MG63 (cell line): ENCODE data around the gene MEP1A. TPM values are rescaled to one million over a fixed set of nuclear protein-coding genes. Genes with fewer than 3 reads are reported as not detected.
"Not testable (repeated sequence)": the region's sequence is repeated elsewhere in the genome, so short reads cannot be mapped to it uniquely, and the experiment has no call there.

Source experiments
- DNase-seq: peaks from one replicate; pipeline ENCODE4 v3.0.0-alpha.2; 2020
- H3K27me3 ChIP-seq: fragments of 250-450 bp; sonication (Bioruptor Pico); 2 replicates; pipeline ENCODE4 v1.5.1; 2020; ENCODE audit warnings: mild to moderate bottlenecking, moderate library complexity
- H3K36me3 ChIP-seq: fragments of 250-450 bp; sonication (Bioruptor Pico); 2 replicates; pipeline ENCODE4 v1.5.1; 2020; ENCODE audit warnings: mild to moderate bottlenecking, moderate library complexity
- H3K4me3 ChIP-seq: fragments of 250-450 bp; sonication (Bioruptor Pico); 2 replicates; pipeline ENCODE4 v1.5.1; 2020; ENCODE audit warnings: mild to moderate bottlenecking, moderate library complexity
- H3K9me3 ChIP-seq: fragments of 250-450 bp; sonication (Bioruptor Pico); 2 replicates; pipeline ENCODE4 v1.5.1; 2020; ENCODE audit warnings: mild to moderate bottlenecking, moderate library complexity
- total RNA-seq: library from RNA; depleted of rRNA; stranded (reverse); fragments of >200 nt; shearing (Covaris generic); gene quantifications from 2 replicates; pipeline ENCODE4 v1.2.3, GENCODE V29; 2014; ENCODE audit warnings: low replicate concordance

The MEP1A gene
- total RNA-seq, 1 experiment from 2014 or later, result not detected

DNA sequence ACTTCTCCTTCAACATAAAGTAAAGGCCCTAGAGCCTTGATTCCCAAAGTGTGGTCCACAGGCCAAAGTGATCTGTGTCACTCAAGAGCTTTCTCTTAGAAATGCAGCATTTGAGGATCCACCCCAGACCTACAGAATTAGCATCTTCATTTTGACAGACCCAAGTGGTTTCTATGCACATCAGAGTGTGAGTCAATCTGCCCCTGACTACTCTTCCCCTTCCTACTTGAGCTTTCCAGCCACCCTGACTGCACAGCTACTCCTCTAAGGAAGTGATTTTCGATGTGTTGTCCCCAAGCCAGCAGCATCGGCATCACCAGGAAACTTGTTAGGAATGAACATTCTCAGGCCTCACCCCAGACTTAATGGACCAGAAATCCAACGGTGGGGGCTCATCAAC lies 2.6 kb downstream of the MEP1A start:
- Histone ChIP-seq H3K9me3 (no peaks in the 10 kb centered on the region), H3K36me3 (no peaks in the 10 kb centered on the region), H3K27me3 (no peaks in the 10 kb centered on the region), H3K4me3 (no peak overlapping the region)
- DNase-seq, result no peak

DNA sequence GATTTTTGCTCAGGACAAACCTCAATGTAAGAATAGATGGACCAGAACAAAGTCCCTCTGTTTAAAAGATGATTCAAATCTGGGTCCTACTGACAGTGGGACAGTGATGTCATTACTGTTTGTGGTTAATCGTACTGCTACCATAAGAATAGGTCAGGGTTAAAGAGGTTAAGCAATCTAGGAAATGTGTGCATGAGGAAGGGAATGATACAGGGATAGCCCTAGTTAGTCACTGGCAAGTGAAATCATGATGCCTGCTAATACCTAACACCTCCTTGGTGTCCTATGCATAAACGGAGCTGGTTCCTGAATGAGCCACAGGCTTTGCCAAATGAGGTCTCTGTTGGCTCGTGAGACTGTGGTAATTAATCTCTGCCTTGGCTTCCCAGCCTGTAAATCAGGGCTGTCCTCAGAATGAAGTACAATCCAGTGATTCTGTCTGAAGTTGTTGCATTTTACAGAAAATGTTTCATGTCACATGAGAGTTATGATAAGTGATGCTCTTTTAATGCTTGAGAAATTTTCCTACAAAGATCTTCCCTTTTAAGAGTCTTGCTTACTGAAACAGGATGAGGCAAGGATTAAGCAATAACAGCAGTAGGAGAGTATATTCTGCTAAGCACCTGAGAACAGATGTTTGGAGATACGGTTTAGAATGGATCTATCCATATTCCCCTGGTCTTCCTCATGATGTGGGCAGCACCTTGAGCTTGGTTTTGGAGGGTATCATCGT lies 3.8 kb downstream of the MEP1A start:
- Histone ChIP-seq H3K9me3 (no peaks in the 10 kb centered on the region), H3K4me3 (no peak overlapping the region), H3K36me3 (no peaks in the 10 kb centered on the region), H3K27me3 (0 out of 2 replicates have a peak, but pooled peaks cover 2% of the 10 kb centered on the region)
- no peak for DNase-seq

DNA sequence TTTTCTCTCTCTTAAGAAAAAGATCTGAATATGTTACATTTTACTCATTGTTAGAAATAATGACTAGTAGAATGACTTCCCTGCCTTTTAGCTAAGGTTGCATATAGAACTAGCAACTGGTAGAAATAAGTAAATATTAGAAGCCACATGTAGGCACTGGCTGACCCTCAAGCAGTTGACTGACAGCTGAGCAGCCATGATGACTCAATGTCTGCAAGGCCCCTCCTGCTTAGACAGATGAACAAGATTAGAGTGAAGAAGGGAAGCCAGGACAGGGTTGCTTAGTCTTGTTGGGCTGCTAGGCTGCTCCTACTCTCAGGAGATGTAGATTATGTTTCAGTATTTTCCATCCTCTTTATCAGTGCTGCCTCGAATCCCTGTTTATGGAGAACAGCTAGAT lies 6.5 kb downstream of the MEP1A start:
- Histone ChIP-seq H3K9me3 (no peaks in the 10 kb centered on the region), H3K4me3 (no peak overlapping the region), H3K27me3 (peaks cover 6% of the 10 kb centered on the region), H3K36me3 (no peaks in the 10 kb centered on the region)
- DNase-seq, result no peak

DNA sequence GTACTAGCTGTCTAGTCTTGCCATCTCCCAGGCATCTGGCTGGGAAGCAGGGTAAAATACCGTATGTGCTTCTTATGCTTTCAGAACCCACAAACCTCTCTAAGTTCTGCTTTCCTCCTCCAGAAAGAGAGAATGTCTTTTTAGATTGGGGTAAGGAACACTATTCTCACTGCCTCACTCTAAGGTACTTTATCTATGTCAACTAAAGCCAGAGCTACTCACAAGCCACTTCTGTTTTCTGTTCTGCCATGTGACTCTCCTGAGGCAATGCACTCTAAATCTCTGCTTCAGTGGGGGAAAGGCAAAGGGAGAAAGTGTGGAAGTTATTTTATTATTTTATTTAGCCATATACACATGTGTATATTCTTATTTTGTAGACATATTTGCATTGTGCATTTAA lies 15.6 kb downstream of the MEP1A start:
- H3K27me3 ChIP-seq, result peaks cover 6% of the 10 kb centered on the region
- no peak for DNase-seq

DNA sequence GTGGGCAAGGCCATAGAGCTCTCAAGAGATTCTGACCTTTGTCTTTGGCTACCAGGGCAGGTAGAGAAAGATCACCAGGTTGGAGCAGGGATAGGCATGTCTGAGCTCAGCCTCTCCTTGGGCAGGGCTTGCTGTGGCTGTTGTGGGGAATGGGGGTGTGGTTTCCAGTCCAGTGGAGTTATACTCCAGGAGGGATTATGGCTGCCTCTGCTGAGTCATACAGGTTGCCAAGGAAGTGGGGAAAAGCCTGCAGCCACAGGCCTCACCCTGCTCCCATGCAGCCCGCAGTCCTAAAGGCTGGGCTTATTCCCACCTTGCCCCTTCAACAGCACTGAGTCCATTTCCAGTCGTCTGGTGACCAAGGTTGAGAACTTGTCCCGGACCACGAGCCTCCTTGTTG lies 21.9 kb downstream of the MEP1A start:
- no peaks in the 10 kb centered on the region for H3K36me3 ChIP-seq
- no peaks in the 10 kb centered on the region for H3K9me3 ChIP-seq
- no peak overlapping the region for H3K4me3 ChIP-seq
- H3K27me3 ChIP-seq, result no peaks in the 10 kb centered on the region
- peak; percentile 0 for DNase-seq

More for the DNA sequence above, 15.6 kb downstream of the MEP1A start:
- Histone ChIP-seq H3K36me3 (no peaks in the 10 kb centered on the region), H3K4me3 (no peak overlapping the region), H3K9me3 (no peaks in the 10 kb centered on the region)

DNA sequence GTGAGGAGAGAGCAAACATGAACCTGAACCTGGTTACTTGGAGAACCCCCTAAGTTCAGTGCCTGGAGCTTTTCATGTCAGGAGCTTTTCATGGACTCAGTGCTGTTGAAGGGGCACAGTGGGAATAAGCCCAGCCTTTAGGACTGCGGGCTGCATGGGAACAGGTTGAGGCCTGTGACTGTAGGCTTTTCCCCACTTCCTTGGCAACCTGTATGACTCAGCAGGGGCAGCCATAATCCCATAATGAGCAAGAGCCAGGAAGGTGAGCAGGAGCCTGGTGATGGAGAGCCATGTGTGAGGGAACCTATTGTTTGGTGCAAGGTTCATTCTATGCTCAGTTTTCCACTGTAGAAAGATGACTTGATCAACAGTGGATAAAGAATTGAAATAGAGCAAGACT lies 23.4 kb downstream of the MEP1A start:
- no peaks in the 10 kb centered on the region for H3K27me3 ChIP-seq
- H3K9me3 ChIP-seq, result no peaks in the 10 kb centered on the region
- no peaks in the 10 kb centered on the region for H3K36me3 ChIP-seq
- no peak for DNase-seq
- no peak overlapping the region for H3K4me3 ChIP-seq

DNA sequence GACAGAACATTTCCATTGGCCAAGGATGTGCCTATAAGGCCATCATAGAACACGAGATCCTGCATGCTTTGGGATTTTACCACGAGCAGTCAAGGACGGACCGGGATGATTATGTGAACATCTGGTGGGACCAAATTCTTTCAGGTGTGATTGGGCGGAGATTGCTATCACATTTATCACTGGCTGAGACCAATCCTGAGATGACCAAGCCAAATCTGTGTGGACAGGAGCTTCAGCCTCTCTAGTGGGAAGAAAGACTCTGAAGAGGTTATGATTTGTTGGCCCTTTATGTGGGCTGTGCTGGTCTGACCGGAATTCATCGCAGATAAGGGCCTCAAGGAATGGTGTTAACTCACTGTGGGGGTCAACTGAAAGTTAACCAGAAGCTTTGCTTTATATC lies 26.4 kb downstream of the MEP1A start:
- Histone ChIP-seq H3K9me3 (no peaks in the 10 kb centered on the region), H3K36me3 (no peaks in the 10 kb centered on the region), H3K27me3 (no peaks in the 10 kb centered on the region), H3K4me3 (no peak overlapping the region)
- no peak for DNase-seq

DNA sequence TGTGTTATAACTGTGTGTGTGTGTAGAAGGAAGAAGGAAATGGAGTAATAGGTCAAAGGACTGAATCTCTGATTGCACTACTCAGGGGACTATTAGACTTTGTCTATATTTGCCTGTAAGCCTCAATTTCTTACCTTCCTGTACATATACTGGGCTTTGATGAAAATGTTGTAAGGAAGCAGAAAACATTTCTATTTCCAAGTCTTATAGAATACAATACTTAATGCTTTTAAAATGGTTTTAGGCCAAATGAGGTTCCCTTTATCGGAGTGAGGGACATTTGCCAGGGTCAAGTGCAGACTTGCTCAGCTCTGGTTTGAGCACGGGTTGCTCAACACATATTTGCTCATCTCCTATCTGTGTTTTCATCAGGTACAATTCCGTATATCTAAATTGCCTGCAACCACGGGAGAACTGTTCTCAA lies 28.3 kb downstream of the MEP1A start:
- Histone ChIP-seq H3K36me3 (no peaks in the 10 kb centered on the region), H3K4me3 (no peak overlapping the region), H3K9me3 (no peaks in the 10 kb centered on the region), H3K27me3 (no peaks in the 10 kb centered on the region)
- no peak for DNase-seq

DNA sequence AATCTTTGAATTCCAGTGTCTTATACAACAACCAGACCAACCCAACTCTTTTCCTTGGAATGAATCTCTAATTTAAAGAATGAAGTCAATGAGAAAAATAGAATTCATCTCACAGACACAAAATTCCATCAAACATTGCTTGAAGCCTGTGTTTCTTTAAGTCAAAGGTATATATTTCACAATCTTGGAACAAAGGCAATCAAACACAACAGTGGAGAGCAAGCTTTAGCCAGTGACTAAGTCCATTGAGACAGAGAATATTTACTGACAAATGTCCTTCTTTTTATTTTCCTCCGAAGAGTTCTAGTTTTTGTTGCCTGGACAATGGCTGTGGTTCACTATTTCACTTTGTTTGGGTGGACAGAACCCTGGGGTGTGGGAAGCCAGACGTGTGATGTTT lies 35.8 kb downstream of the MEP1A start:
- no peak for DNase-seq
- Histone ChIP-seq H3K36me3 (no peaks in the 10 kb centered on the region), H3K9me3 (no peaks in the 10 kb centered on the region), H3K27me3 (no peaks in the 10 kb centered on the region), H3K4me3 (no peak overlapping the region)

DNA sequence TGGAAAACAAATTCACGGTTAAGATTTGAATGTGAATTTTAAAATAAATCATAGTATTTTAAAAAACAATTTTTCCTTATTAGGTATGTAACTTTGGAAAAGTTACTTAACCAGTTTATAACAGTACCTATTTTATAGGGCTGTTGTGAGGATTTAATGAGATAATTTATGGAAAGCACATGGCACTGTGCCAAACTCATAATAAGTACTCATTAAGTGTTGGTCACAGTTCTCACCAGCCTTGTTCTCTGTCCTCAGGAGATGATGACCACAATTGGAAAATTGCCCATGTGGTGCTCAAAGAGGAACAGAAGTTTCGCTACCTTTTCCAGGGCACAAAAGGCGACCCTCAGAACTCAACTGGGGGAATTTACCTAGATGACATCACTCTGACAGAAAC lies 39.6 kb downstream of the MEP1A start:
- no peaks in the 10 kb centered on the region for H3K36me3 ChIP-seq
- H3K27me3 ChIP-seq, result no peaks in the 10 kb centered on the region
- no peak for DNase-seq
- no peaks in the 10 kb centered on the region for H3K9me3 ChIP-seq
- no peak overlapping the region for H3K4me3 ChIP-seq

DNA sequence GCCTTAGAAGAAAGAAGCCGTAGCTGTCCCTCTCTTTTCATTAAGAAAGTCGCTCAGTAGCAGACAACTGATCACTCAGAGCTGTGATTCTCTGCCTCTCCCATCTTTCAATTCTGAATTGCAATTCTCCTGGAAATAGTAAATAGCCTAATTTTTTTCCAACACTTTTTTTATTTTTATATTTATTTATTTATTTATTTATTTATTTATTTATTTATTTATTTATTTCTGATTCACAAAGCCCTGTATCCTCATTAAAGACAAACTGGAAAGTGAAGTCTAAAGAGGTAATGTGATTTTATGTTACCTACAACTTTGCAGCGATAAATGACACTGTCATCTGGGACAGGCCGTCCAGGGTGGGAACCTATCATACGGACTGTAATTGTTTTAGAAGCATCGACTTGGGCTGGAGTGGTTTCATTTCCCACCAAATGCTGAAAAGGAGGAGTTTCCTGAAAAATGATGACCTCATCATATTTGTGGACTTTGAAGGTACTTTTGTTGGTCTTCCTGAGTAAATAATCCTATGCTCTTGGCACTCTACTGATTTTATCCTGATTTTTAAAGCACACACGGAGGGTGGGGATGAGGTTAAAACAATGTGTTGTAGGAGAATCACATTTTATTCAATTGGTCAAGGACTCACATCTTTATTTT lies 41.2 kb downstream of the MEP1A start:
- H3K4me3 ChIP-seq, H3K36me3 ChIP-seq, H3K9me3 ChIP-seq, DNase-seq, H3K27me3 ChIP-seq: not testable (repeated sequence)

DNA sequence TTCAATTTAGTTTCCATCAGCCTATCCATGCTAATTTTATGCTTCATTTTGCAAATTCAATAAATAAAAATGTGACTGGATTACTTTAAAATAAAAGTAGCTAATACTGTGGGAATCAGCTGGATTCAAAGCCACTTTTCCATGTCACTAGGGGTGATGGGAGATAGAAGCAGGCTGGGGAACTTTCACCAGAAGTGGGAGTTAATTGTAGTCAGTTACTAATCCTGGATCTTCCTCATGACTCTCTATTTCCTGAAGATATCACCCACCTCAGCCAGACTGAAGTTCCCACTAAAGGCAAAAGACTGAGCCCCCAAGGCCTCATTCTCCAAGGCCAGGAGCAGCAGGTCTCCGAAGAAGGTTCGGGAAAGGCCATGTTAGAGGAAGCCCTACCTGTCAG lies 41.8 kb downstream of the MEP1A start:
- not testable (repeated sequence) for H3K27me3 ChIP-seq, H3K36me3 ChIP-seq, DNase-seq, H3K9me3 ChIP-seq, H3K4me3 ChIP-seq

DNA sequence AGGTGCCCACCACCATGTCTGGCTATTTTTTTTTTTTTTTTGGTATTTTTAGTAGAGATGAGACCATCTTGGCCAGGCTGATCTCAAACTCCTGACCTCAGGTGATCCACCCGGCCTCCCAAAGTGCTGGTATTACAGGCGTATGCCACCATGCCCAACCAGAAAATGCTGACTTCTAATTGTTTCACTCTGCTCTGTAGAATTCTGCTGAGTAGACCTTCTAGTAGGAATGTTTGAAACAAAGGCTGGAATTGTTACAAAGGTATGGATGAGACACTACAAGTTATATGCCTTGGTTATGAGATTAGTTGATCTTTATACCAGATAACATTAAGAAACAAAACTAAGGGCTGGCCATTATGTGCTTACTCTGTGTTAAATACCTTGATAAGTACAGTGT lies 44.8 kb downstream of the MEP1A start:
- Histone ChIP-seq H3K27me3 (no peaks in the 10 kb centered on the region), H3K9me3 (no peaks in the 10 kb centered on the region), H3K36me3 (no peaks in the 10 kb centered on the region), H3K4me3 (no peak overlapping the region)
- no peak for DNase-seq

DNA sequence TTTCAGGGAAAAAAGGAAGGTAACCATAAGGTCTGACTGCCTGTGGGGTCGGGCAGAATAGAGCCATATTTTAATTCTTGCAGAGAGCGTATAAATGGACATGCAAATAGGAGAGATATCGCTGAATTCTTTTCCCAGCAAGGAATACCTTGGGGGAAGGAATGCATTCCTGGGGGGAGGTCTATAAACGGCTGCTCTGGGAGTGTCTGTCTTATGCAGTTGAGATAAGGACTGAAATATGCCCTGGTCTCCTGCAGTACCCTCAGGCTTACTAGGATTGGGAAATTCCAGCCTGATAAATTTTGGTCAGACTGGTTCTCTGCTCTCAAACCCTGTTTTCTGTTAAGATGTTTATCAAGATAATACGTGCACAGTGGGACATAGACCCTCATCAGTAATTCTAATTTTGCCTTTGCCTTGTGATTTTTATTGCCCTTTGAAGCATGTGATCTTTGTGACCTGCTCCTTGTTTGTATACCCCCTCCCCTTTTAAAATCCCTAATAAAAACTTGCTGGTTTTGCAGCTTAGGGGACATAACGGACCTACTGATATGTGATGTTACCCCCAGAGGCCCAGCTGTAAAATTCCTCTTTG lies 49.2 kb downstream of the MEP1A start:
- not testable (repeated sequence) for H3K9me3 ChIP-seq, H3K27me3 ChIP-seq, H3K36me3 ChIP-seq, H3K4me3 ChIP-seq, DNase-seq

DNA sequence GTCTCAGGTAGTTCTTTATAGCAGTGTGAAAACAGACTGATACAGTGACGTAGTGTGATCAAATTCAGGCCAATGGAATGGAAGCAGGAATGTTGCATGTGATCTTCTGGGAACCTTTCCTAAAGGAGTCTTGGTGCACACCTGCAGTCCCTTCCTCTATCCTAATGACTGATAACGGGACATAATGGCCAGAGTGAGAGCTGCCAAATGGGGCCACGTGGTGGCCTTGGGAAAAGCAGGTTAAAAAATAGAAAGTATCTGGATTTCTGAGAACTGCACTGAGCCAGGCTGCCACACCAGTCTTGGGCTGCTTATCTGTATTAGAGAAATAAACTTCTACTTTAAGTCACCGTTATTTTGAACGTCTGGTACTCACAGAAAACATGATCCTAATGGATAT lies 51.9 kb downstream of the MEP1A start:
- no peak overlapping the region for H3K4me3 ChIP-seq
- no peak for DNase-seq
- no peaks in the 10 kb centered on the region for H3K36me3 ChIP-seq
- no peaks in the 10 kb centered on the region for H3K9me3 ChIP-seq
- H3K27me3 ChIP-seq, result no peaks in the 10 kb centered on the region

DNA sequence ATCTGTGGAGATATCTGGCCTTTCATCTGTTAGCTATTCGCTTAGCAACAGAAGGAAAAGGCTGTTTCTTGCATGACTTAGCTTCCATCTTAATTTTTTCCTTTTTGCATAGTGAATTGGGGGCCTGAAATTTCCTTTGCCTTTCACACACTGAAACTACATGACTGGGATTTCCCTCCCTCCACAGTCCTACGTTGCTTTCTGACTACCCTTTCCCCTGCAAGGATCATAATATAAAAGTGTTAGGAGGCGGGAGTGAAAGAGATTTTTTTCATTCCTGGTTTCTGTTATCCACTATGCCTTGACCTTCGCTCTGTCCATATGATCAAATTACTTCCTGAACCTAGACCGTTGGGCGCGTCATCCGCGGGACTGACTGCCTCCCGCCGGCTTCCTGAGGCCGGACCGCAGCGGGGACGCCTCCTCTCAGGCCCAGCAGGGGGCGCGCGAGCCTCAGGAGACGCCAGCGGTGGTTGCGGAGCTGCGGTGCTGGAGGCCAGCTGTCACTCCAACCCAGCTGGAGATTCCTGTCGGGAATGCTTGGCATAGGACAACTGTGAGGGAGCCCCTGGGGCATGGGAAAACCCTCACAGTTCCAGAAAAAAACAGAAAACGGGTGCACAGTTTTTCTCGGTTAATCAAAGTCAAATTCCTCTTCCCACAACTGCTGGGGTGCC lies 55.6 kb downstream of the MEP1A start:
- Histone ChIP-seq H3K36me3 (no peaks in the 10 kb centered on the region), H3K27me3 (no peaks in the 10 kb centered on the region), H3K9me3 (no peaks in the 10 kb centered on the region), H3K4me3 (no peak overlapping the region)
- DNase-seq, result peak; percentile 64

DNA sequence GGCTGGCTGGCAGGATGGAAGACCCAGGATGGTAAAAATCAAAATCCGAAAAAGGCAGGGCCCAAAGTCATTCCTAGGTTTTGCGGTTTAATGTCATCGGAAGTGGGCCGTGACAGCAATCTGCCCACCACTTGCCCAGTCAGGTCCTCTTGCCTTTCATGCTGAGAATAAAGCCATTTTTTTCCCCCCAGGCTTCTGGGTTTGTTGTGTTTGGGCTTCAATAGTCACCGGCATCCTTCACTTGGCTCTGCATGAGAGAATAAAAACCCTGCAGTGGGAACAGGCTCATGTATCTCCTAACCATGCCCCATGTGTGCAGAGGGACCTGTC lies 56.1 kb downstream of the MEP1A start:
- DNase-seq, result no peak
- no peaks in the 10 kb centered on the region for H3K36me3 ChIP-seq
- no peak overlapping the region for H3K4me3 ChIP-seq
- no peaks in the 10 kb centered on the region for H3K9me3 ChIP-seq
- no peaks in the 10 kb centered on the region for H3K27me3 ChIP-seq

DNA sequence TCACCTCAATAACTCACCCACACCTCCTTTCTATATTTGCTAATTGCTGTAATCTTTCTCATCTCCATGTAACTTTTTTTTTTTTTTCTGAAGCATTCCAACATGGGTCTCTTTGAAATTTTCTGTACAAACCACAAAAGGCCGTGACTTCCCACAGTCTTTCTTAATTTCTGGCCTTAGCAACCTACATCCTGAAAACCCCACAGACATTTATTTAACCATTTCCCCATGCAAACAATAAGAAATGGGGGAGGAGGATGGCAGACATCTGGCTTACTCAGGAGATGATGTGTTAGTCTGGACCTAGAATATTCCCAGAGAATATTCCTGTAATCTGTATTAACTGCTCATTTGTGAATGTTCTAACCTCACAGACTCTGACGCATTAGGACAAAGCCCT lies 57.6 kb downstream of the MEP1A start:
- DNase-seq, result no peak
- no peak overlapping the region for H3K4me3 ChIP-seq
- H3K27me3 ChIP-seq, result no peaks in the 10 kb centered on the region
- H3K36me3 ChIP-seq, result no peaks in the 10 kb centered on the region
- H3K9me3 ChIP-seq, result no peaks in the 10 kb centered on the region
